ENCODE data around the gene ZFAND6.

ZFAND6 gene

DNA sequence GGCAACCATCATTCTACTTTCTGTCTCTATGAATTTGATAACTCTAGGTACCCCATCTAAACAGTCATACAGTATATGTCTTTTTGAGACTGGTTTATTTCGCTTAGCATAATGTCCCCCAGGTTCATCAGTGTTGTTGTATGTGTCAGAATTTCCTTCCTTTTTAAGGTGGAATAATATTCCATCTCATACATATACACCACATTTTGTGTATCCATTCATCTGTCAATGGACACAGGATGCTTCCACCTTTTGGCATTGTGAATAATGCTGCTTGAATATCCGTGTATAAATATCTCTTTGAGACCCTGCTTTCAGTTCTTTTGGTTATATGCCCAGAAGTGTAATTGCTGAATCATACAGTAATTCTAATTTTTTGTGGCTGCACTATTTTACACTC lies 10.4 kb upstream of the ZFAND6 start:
- Histone ChIP-seq H3K4me1 (ENCODE audit: control insufficient read depth, insufficient read depth, low read length, unreplicated experiment) (no peaks in the 10 kb centered on the region), H2AFZ (ENCODE audit: low read length, unreplicated experiment) (no peak overlapping the region)

GRCh38 chr15:80052597-80053304 lies 6.7 kb upstream of the ZFAND6 start:
- Histone ChIP-seq H3K27me3 (ENCODE audit: insufficient read depth, low read length) (peaks cover 4% of the 10 kb centered on the region; the same call in 1 of the 2 replicates), H3K27ac (ENCODE audit: low read depth, low read length) (no peak overlapping the region), H2AFZ (ENCODE audit: low read length, unreplicated experiment) (no peak overlapping the region), H3K79me2 (ENCODE audit: control insufficient read depth, insufficient read depth, low read length, unreplicated experiment) (no peaks in the 10 kb centered on the region), H3K4me3 (ENCODE audit: low read depth, low read length) (no peak overlapping the region), H3K4me1 (ENCODE audit: control insufficient read depth, insufficient read depth, low read length, unreplicated experiment) (no peaks in the 10 kb centered on the region), H3K36me3 (ENCODE audit: insufficient read depth, low read length) (no peaks in the 10 kb centered on the region)

More for the DNA sequence above, 10.4 kb upstream of the ZFAND6 start:
- Histone ChIP-seq H3K36me3 (ENCODE audit: insufficient read depth, low read length) (no peaks in the 10 kb centered on the region), H3K27ac (ENCODE audit: low read depth, low read length) (no peak overlapping the region), H3K27me3 (ENCODE audit: insufficient read depth, low read length) (no peaks in the 10 kb centered on the region), H3K79me2 (ENCODE audit: control insufficient read depth, insufficient read depth, low read length, unreplicated experiment) (no peaks in the 10 kb centered on the region), H3K4me3 (ENCODE audit: low read depth, low read length) (no peak overlapping the region)

- Histone ChIP-seq H3K27me3 (ENCODE audit: insufficient read depth, low read length) (peaks cover 11% of the 10 kb centered on the region; the same call in 1 of the 2 replicates), H3K79me2 (ENCODE audit: control insufficient read depth, insufficient read depth, low read length, unreplicated experiment) (peaks cover 10% of the 10 kb centered on the region), H3K4me1 (ENCODE audit: control insufficient read depth, insufficient read depth, low read length, unreplicated experiment) (peaks cover 6% of the 10 kb centered on the region), H3K36me3 (ENCODE audit: insufficient read depth, low read length) (no peaks in the 10 kb centered on the region), H3K4me3 (ENCODE audit: low read depth, low read length) (no peak overlapping the region), H3K27ac (ENCODE audit: low read depth, low read length) (no peak overlapping the region), H2AFZ (ENCODE audit: low read length, unreplicated experiment) (no peak overlapping the region)
These were observed 3.5 kb upstream of the ZFAND6 start for GRCh38 chr15:80055933-80056332.

DNA sequence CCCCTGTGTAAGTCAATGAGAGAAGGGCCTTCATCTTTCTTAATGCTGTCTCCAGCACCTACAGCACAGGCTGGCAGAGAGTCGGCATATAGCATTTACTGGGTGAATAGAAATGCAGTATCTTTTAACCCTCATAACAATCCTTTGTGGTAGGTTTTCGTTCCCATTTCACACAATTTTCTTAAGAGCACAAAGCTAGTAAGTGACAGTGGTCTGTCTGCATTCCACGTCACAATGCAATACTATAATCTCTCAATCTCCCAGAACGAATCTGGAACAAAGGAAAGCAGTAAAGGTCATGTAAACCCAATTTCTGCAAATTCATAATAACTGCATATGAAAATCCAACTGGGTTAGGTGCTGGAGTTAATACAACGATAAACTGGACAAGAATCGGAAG lies 1.4 kb upstream of the ZFAND6 start:
- Histone ChIP-seq H3K4me3 (ENCODE audit: low read depth, low read length) (0 out of 2 replicates have a peak overlapping the region, but pooled peaks have one; percentile 96), H3K79me2 (ENCODE audit: control insufficient read depth, insufficient read depth, low read length, unreplicated experiment) (peaks cover 30% of the 10 kb centered on the region), H3K4me1 (ENCODE audit: control insufficient read depth, insufficient read depth, low read length, unreplicated experiment) (peaks cover 23% of the 10 kb centered on the region), H3K27me3 (ENCODE audit: insufficient read depth, low read length) (peaks cover 11% of the 10 kb centered on the region; the same call in 1 of the 2 replicates), H3K36me3 (ENCODE audit: insufficient read depth, low read length) (no peaks in the 10 kb centered on the region), H2AFZ (ENCODE audit: low read length, unreplicated experiment) (no peak overlapping the region), H3K27ac (ENCODE audit: low read depth, low read length) (no peak overlapping the region)

DNA sequence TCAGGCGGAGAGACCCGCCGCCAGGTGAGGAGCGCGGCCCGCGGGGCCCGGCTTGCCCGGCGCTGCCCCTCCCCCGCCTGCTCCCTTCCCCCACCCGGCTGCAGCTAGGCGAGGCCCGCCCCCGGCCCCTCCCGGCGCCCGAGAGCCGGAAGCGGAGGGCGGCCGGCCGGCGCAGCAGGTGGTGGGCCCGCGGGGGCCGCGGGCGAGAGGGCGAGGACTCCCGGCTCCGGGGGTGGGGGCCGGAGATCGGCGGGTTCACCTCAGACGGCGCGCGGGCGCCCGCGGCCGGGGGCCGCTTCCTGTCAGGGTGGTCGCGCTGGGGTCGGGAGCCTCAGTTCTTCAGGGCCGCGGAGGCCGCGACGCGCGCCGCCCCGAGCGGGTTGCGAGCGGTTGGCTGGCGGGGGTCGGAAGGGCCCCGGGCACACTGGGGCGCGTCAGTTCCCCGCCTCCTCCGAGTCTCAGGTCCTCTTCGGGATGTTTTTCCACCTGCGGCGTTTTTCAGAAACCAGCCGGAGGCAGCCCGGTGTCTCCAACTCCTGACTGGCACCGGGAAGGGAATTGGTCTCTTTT lies 395 bp downstream of the ZFAND6 start:
- Histone ChIP-seq H3K4me3 (ENCODE audit: low read depth, low read length) (peak overlapping the region; percentile 96), H3K36me3 (ENCODE audit: insufficient read depth, low read length) (no peaks in the 10 kb centered on the region), H3K27me3 (ENCODE audit: insufficient read depth, low read length) (peaks cover 11% of the 10 kb centered on the region; the same call in 1 of the 2 replicates), H3K79me2 (ENCODE audit: control insufficient read depth, insufficient read depth, low read length, unreplicated experiment) (peaks cover 34% of the 10 kb centered on the region), H2AFZ (ENCODE audit: low read length, unreplicated experiment) (peak overlapping the region; percentile 80), H3K27ac (ENCODE audit: low read depth, low read length) (peak overlapping the region; percentile 77), H3K4me1 (ENCODE audit: control insufficient read depth, insufficient read depth, low read length, unreplicated experiment) (peaks cover 23% of the 10 kb centered on the region)

DNA sequence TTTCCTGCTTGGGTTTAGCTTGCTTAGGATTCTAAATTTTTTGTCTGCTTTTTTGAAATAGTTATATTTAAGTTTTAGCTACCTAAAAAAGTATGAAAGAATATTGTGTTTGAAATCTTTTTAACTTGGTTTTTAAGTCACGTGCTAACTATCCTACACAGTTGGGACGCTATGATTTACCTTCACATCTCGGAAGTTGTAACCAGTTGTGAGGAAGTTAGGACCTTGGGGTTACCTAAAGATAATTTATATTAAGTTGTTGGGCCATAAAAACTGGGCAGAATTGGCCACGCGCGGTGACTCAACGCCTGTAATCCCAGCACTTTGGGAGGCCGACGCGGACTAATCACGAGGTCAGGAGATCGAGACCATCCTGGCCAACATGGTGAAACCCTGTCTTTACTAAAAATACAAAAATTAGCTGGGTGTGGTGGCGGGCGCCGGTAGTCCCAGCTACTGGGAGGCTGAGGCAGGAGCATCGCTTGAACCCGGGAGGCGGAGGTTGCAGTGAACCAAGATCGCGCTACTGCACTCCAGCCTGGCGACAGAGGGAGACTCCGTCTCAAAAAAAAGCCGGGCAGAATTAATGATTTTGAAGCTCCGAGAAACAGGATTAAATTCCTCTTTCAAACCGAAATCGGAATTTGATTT lies 1.0 kb downstream of the ZFAND6 start:
- Histone ChIP-seq H3K4me3 (ENCODE audit: low read depth, low read length) (peak overlapping the region; percentile 96), H2AFZ (ENCODE audit: low read length, unreplicated experiment) (peak overlapping the region; percentile 44), H3K79me2 (ENCODE audit: control insufficient read depth, insufficient read depth, low read length, unreplicated experiment) (peaks cover 34% of the 10 kb centered on the region), H3K4me1 (ENCODE audit: control insufficient read depth, insufficient read depth, low read length, unreplicated experiment) (peaks cover 23% of the 10 kb centered on the region), H3K27me3 (ENCODE audit: insufficient read depth, low read length) (peaks cover 11% of the 10 kb centered on the region; the same call in 1 of the 2 replicates), H3K27ac (ENCODE audit: low read depth, low read length) (peak overlapping the region; percentile 77), H3K36me3 (ENCODE audit: insufficient read depth, low read length) (no peaks in the 10 kb centered on the region)

DNA sequence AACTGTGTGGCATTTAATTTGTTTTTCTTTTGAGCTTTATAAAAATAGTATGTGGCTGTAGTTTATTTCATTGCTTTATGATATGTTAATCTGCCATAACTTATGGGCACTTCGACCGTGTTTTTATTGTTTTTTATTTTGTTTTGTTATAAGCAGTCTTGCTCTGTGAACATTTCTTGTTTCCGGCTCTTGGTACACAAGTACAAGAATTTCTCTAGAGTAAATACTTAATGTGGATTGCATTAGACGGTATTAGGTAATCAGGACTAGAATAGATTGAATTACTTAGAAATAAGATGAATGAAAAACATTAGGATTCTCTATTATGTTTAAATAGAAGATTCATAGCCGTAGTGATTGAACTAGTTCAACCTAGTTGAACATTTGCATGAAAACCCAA lies 2.1 kb downstream of the ZFAND6 start:
- Histone ChIP-seq H3K27me3 (ENCODE audit: insufficient read depth, low read length) (peaks cover 11% of the 10 kb centered on the region; the same call in 1 of the 2 replicates), H3K27ac (ENCODE audit: low read depth, low read length) (no peak overlapping the region), H2AFZ (ENCODE audit: low read length, unreplicated experiment) (no peak overlapping the region), H3K79me2 (ENCODE audit: control insufficient read depth, insufficient read depth, low read length, unreplicated experiment) (peaks cover 40% of the 10 kb centered on the region), H3K4me3 (ENCODE audit: low read depth, low read length) (peak overlapping the region; percentile 96), H3K36me3 (ENCODE audit: insufficient read depth, low read length) (no peaks in the 10 kb centered on the region), H3K4me1 (ENCODE audit: control insufficient read depth, insufficient read depth, low read length, unreplicated experiment) (peaks cover 23% of the 10 kb centered on the region)

GRCh38 chr15:80066912-80067311 lies 7.4 kb downstream of the ZFAND6 start:
- H3K36me3 ChIP-seq (ENCODE audit: insufficient read depth, low read length): no peaks in the 10 kb centered on the region
- no peak overlapping the region for H3K27ac ChIP-seq (ENCODE audit: low read depth, low read length)
- H3K79me2 ChIP-seq (ENCODE audit: control insufficient read depth, insufficient read depth, low read length, unreplicated experiment): peaks cover 62% of the 10 kb centered on the region
- peaks cover 25% of the 10 kb centered on the region for H3K4me1 ChIP-seq (ENCODE audit: control insufficient read depth, insufficient read depth, low read length, unreplicated experiment)
- no peak overlapping the region for H2AFZ ChIP-seq (ENCODE audit: low read length, unreplicated experiment)
- H3K27me3 ChIP-seq (ENCODE audit: insufficient read depth, low read length): no peaks in the 10 kb centered on the region
- H3K4me3 ChIP-seq (ENCODE audit: low read depth, low read length): no peak overlapping the region

GRCh38 chr15:80068578-80068977 lies 9.1 kb downstream of the ZFAND6 start:
- H3K79me2 ChIP-seq (ENCODE audit: control insufficient read depth, insufficient read depth, low read length, unreplicated experiment): peaks cover 61% of the 10 kb centered on the region
- no peak overlapping the region for H3K4me3 ChIP-seq (ENCODE audit: low read depth, low read length)
- no peak overlapping the region for H2AFZ ChIP-seq (ENCODE audit: low read length, unreplicated experiment)
- H3K27ac ChIP-seq (ENCODE audit: low read depth, low read length): peak overlapping the region; percentile 14; the same call in 1 of the 2 replicates
- H3K27me3 ChIP-seq (ENCODE audit: insufficient read depth, low read length): no peaks in the 10 kb centered on the region
- H3K36me3 ChIP-seq (ENCODE audit: insufficient read depth, low read length): no peaks in the 10 kb centered on the region
- H3K4me1 ChIP-seq (ENCODE audit: control insufficient read depth, insufficient read depth, low read length, unreplicated experiment): peaks cover 20% of the 10 kb centered on the region

- peak overlapping the region; percentile 77 for H3K4me3 ChIP-seq (ENCODE audit: low read depth, low read length)
- H3K27me3 ChIP-seq (ENCODE audit: insufficient read depth, low read length): no peaks in the 10 kb centered on the region
- H3K79me2 ChIP-seq (ENCODE audit: control insufficient read depth, insufficient read depth, low read length, unreplicated experiment): peaks cover 83% of the 10 kb centered on the region
- 0 out of 2 replicates have a peak overlapping the region, but pooled peaks have one; percentile 19 for H3K27ac ChIP-seq (ENCODE audit: low read depth, low read length)
- H3K4me1 ChIP-seq (ENCODE audit: control insufficient read depth, insufficient read depth, low read length, unreplicated experiment): peaks cover 34% of the 10 kb centered on the region
- H3K36me3 ChIP-seq (ENCODE audit: insufficient read depth, low read length): no peaks in the 10 kb centered on the region
- H2AFZ ChIP-seq (ENCODE audit: low read length, unreplicated experiment): no peak overlapping the region
These were observed 11.4 kb downstream of the ZFAND6 start for GRCh38 chr15:80070840-80071239.

Data from ACC112 (cell line).